ENCODE data around the gene IRF8.
"Not testable (repeated sequence)": the region's sequence is repeated elsewhere in the genome, so short reads cannot be mapped to it uniquely, and the experiment has no call there.

The IRF8 gene

GRCh38 chr16:85869206-85869605, 29.8 kb upstream of the IRF8 start:
- DNase-seq, result no peak

GRCh38 chr16:85869785-85870558, 29.0 kb upstream of the IRF8 start:
- DNase-seq, result no peak

GRCh38 chr16:85871756-85872155, 27.2 kb upstream of the IRF8 start:
- DNase-seq, result no peak

GRCh38 chr16:85872734-85873133, 26.2 kb upstream of the IRF8 start:
- DNase-seq, result no peak

- no peak for DNase-seq
Measured at GRCh38 chr16:85873153-85873552, 25.8 kb upstream of the IRF8 start.

GRCh38 chr16:85874031-85874430, 24.9 kb upstream of the IRF8 start:
- DNase-seq, result not testable (repeated sequence)

- DNase-seq, result no peak
Measured at GRCh38 chr16:85878407-85878806, 20.6 kb upstream of the IRF8 start.

GRCh38 chr16:85878875-85879274, 20.1 kb upstream of the IRF8 start:
- DNase-seq, result no peak

- DNase-seq, result no peak
Measured at GRCh38 chr16:85879549-85879948, 19.4 kb upstream of the IRF8 start.

- no peak for DNase-seq
Measured at GRCh38 chr16:85879975-85880831, 18.8 kb upstream of the IRF8 start.

- no peak for DNase-seq
Measured at GRCh38 chr16:85880861-85881260, 18.1 kb upstream of the IRF8 start.

- no peak for DNase-seq
Measured at GRCh38 chr16:85881436-85881835, 17.5 kb upstream of the IRF8 start.

- DNase-seq, result no peak
Measured at GRCh38 chr16:85882181-85882810, 16.7 kb upstream of the IRF8 start.

GRCh38 chr16:85883813-85884212, 15.1 kb upstream of the IRF8 start:
- no peak for DNase-seq

- DNase-seq, result no peak
Measured at GRCh38 chr16:85884808-85885463, 14.0 kb upstream of the IRF8 start.

GRCh38 chr16:85885537-85885936, 13.4 kb upstream of the IRF8 start:
- DNase-seq, result no peak

- no peak for DNase-seq
Measured at GRCh38 chr16:85888405-85889331, 10.3 kb upstream of the IRF8 start.

- no peak for DNase-seq
Measured at GRCh38 chr16:85891033-85891775, 7.8 kb upstream of the IRF8 start.

GRCh38 chr16:85891776-85892166, 7.2 kb upstream of the IRF8 start:
- no peak for DNase-seq

GRCh38 chr16:85892760-85893159, 6.2 kb upstream of the IRF8 start:
- DNase-seq, result no peak

- DNase-seq, result no peak
Measured at GRCh38 chr16:85894266-85894665, 4.7 kb upstream of the IRF8 start.
